ENCODE results near the gene FAM170B.

FAM170B gene

GRCh38 chr10:49152037-49152436 lies 18.2 kb upstream of the FAM170B start:
- no peak for DNase-seq (ENCODE audit: low read depth, low spot score)

GRCh38 chr10:49151481-49151880 lies 17.7 kb upstream of the FAM170B start:
- DNase-seq (ENCODE audit: low read depth, low spot score), result no peak

- no peak for DNase-seq (ENCODE audit: low read depth, low spot score)
Measured at GRCh38 chr10:49151025-49151445, 17.2 kb upstream of the FAM170B start.

- DNase-seq (ENCODE audit: low read depth, low spot score), result no peak
Measured at GRCh38 chr10:49150426-49150825, 16.6 kb upstream of the FAM170B start.

GRCh38 chr10:49149881-49150280 lies 16.1 kb upstream of the FAM170B start:
- no peak for DNase-seq (ENCODE audit: low read depth, low spot score)

- no peak for DNase-seq (ENCODE audit: low read depth, low spot score)
Measured at GRCh38 chr10:49144058-49144720, 10.4 kb upstream of the FAM170B start.

- DNase-seq (ENCODE audit: low read depth, low spot score), result no peak
Measured at GRCh38 chr10:49143249-49143648, 9.4 kb upstream of the FAM170B start.

- no peak for DNase-seq (ENCODE audit: low read depth, low spot score)
Measured at GRCh38 chr10:49141541-49142332, 7.9 kb upstream of the FAM170B start.

- DNase-seq (ENCODE audit: low read depth, low spot score), result no peak
Measured at GRCh38 chr10:49140304-49141177, 6.7 kb upstream of the FAM170B start.

GRCh38 chr10:49139846-49140195 lies 6.0 kb upstream of the FAM170B start:
- DNase-seq (ENCODE audit: low read depth, low spot score), result no peak

- no peak for DNase-seq (ENCODE audit: low read depth, low spot score)
Measured at GRCh38 chr10:49139028-49139845, 5.4 kb upstream of the FAM170B start.

- DNase-seq (ENCODE audit: low read depth, low spot score), result no peak
Measured at GRCh38 chr10:49138361-49138891, 4.6 kb upstream of the FAM170B start.

- no peak for DNase-seq (ENCODE audit: low read depth, low spot score)
Measured at GRCh38 chr10:49136525-49136924, 2.7 kb upstream of the FAM170B start.

GRCh38 chr10:49135575-49136313 lies 1.9 kb upstream of the FAM170B start:
- no peak for DNase-seq (ENCODE audit: low read depth, low spot score)

GRCh38 chr10:49134327-49134726 lies 506 bp upstream of the FAM170B start:
- DNase-seq (ENCODE audit: low read depth, low spot score), result no peak

- no peak for DNase-seq (ENCODE audit: low read depth, low spot score)
Measured at GRCh38 chr10:49132362-49132737, 1.5 kb downstream of the FAM170B start.

- DNase-seq (ENCODE audit: low read depth, low spot score), result no peak
Measured at GRCh38 chr10:49131507-49132361, 2.1 kb downstream of the FAM170B start.

GRCh38 chr10:49129376-49129775 lies 4.4 kb downstream of the FAM170B start:
- DNase-seq (ENCODE audit: low read depth, low spot score), result no peak

GRCh38 chr10:49128854-49129253 lies 5.0 kb downstream of the FAM170B start:
- no peak for DNase-seq (ENCODE audit: low read depth, low spot score)
